H9 (cell line): Measurements from ENCODE around the gene MOB3C. TPM values are rescaled to one million over a fixed set of nuclear protein-coding genes. Genes with fewer than 3 reads are reported as not detected.

Experiments used
- DNase-seq: peaks from one replicate; pipeline ENCODE4 v3.0.0-alpha.2; 2017
- H2AFZ ChIP-seq: one replicate; pipeline ENCODE4 v1.6.1; 2013; ENCODE audit warnings: mild to moderate bottlenecking, low read length, control low read depth, moderate library complexity
- H2AK5ac ChIP-seq: 2 replicates; pipeline ENCODE4 v1.6.1; 2013; ENCODE audit warnings: low read length, control low read depth, mixed read lengths; ENCODE audit not compliant: insufficient read length
- H2BK120ac ChIP-seq: one replicate; pipeline ENCODE4 v1.6.1; 2013; ENCODE audit warnings: low read depth, mild to moderate bottlenecking, low read length, control low read depth, inconsistent platforms; ENCODE audit not compliant: poor library complexity, severe bottlenecking
- H2BK12ac ChIP-seq: 2 replicates; pipeline ENCODE4 v1.6.1; 2013; ENCODE audit warnings: low read length, control low read depth, mixed read lengths, low read depth; ENCODE audit not compliant: insufficient read length
- H2BK15ac ChIP-seq: 2 replicates; pipeline ENCODE4 v1.6.1; 2013; ENCODE audit warnings: low read depth, low read length, control low read depth
- H2BK20ac ChIP-seq: one replicate; pipeline ENCODE4 v1.6.1; 2013; ENCODE audit warnings: low read depth, mild to moderate bottlenecking, low read length, control low read depth, inconsistent platforms; ENCODE audit not compliant: poor library complexity, severe bottlenecking
- H2BK5ac ChIP-seq: 2 replicates; pipeline ENCODE4 v1.6.1; 2013; ENCODE audit warnings: low read length, control low read depth, mixed read lengths; ENCODE audit not compliant: insufficient read length
- H3K14ac ChIP-seq: 2 replicates; pipeline ENCODE4 v1.6.1; 2013; ENCODE audit warnings: low read length, control low read depth; ENCODE audit not compliant: insufficient read depth
- H3K18ac ChIP-seq: 2 replicates; pipeline ENCODE4 v1.6.1; 2013; ENCODE audit warnings: low read depth, mild to moderate bottlenecking, mixed read lengths, low read length, control low read depth; ENCODE audit not compliant: insufficient read length
- H3K23ac ChIP-seq: 2 replicates; pipeline ENCODE4 v1.6.1; 2013; ENCODE audit warnings: low read length, control low read depth, mixed read lengths, low read depth; ENCODE audit not compliant: insufficient read length
- H3K23me2 ChIP-seq: 2 replicates; pipeline ENCODE4 v1.6.1; 2013; ENCODE audit warnings: low read depth, mild to moderate bottlenecking, mixed read lengths, low read length, control low read depth; ENCODE audit not compliant: insufficient read length, poor library complexity, severe bottlenecking
- H3K27ac ChIP-seq: 2 replicates; pipeline ENCODE4 v1.5.1; 2013; ENCODE audit warnings: low read length, control low read depth, mixed read lengths, low read depth; ENCODE audit not compliant: insufficient read length
- H3K27me3 ChIP-seq: 2 replicates; pipeline ENCODE4 v1.6.1; 2013; ENCODE audit warnings: low read length, control low read depth, inconsistent platforms; ENCODE audit not compliant: insufficient read depth
- H3K4ac ChIP-seq: 2 replicates; pipeline ENCODE4 v1.6.1; 2013; ENCODE audit warnings: low read depth, mild to moderate bottlenecking, control low read depth, inconsistent platforms, low read length, moderate library complexity
- H3K4me1 ChIP-seq: 2 replicates; pipeline ENCODE4 v1.6.1; 2013; ENCODE audit warnings: low read length, control low read depth, inconsistent platforms; ENCODE audit not compliant: insufficient read depth
- H3K4me2 ChIP-seq: 2 replicates; pipeline ENCODE4 v1.6.1; 2013; ENCODE audit warnings: low read length, control low read depth, mixed read lengths; ENCODE audit not compliant: insufficient read length, insufficient read depth
- H3K56ac ChIP-seq: 2 replicates; pipeline ENCODE4 v1.6.1; 2013; ENCODE audit warnings: low read depth, mild to moderate bottlenecking, mixed read lengths, low read length, control low read depth; ENCODE audit not compliant: insufficient read length
- H3K79me1 ChIP-seq: 2 replicates; pipeline ENCODE4 v1.6.1; 2013; ENCODE audit warnings: low read depth, mild to moderate bottlenecking, moderate library complexity, low read length, control low read depth, inconsistent platforms; ENCODE audit not compliant: insufficient read depth, poor library complexity, severe bottlenecking
- H3K79me2 ChIP-seq: 2 replicates; pipeline ENCODE4 v1.6.1; 2013; ENCODE audit warnings: low read length, control low read depth, inconsistent platforms; ENCODE audit not compliant: insufficient read depth
- H3K9ac ChIP-seq: 2 replicates; pipeline ENCODE4 v1.6.1; 2013; ENCODE audit warnings: low read length, control low read depth, mixed read lengths; ENCODE audit not compliant: insufficient read length; ENCODE audit errors: extremely low read depth
- H3K9me3 ChIP-seq: one replicate; pipeline ENCODE4 v1.6.1; 2013; ENCODE audit warnings: low read depth, low read length, inconsistent platforms; ENCODE audit not compliant: control insufficient read depth
- H3T11ph ChIP-seq: one replicate; pipeline ENCODE4 v1.6.1; 2013; ENCODE audit warnings: mild to moderate bottlenecking, low read length, control low read depth, inconsistent platforms
- H4K20me1 ChIP-seq: one replicate; pipeline ENCODE4 v1.6.1; 2013; ENCODE audit not compliant: control insufficient read depth, insufficient read length, insufficient read depth
- H4K5ac ChIP-seq: 2 replicates; pipeline ENCODE4 v1.6.1; 2013; ENCODE audit warnings: low read depth, mild to moderate bottlenecking, mixed read lengths, low read length, control low read depth; ENCODE audit not compliant: insufficient read length
- H4K8ac ChIP-seq: replicated peaks from 2 replicates; pipeline ENCODE4 v1.6.1; 2013; ENCODE audit warnings: low read length, control low read depth, mixed read lengths, low read depth; ENCODE audit not compliant: insufficient read length
- H4K91ac ChIP-seq: 2 replicates; pipeline ENCODE4 v1.6.1; 2013; ENCODE audit warnings: low read depth, mild to moderate bottlenecking, moderate library complexity, mixed read lengths, low read length, control low read depth; ENCODE audit not compliant: insufficient read length
- H3K27ac Mint-ChIP-seq, 3 experiments: 2 replicates in 2 of 3; 3 replicates in 1 of 3; pipeline ENCODE4 v1.8.0; 2020 to 2021; ENCODE audit warnings: mixed read lengths in 3 of 3, mild to moderate bottlenecking in 1 of 3, moderate library complexity in 1 of 3
- H3K27me3 Mint-ChIP-seq: 2 replicates; pipeline ENCODE4 v1.8.0; 2021; ENCODE audit warnings: low read depth, mild to moderate bottlenecking, moderate library complexity, mixed read lengths
- H3K36me3 Mint-ChIP-seq, 3 experiments: 2 replicates in 2 of 3; 3 replicates in 1 of 3; pipeline ENCODE4 v1.8.0; 2020 to 2021; ENCODE audit warnings: low read depth in 3 of 3, mixed read lengths in 3 of 3; ENCODE audit not compliant: insufficient read depth in 1 of 3
- H3K4me1 Mint-ChIP-seq, 2 experiments: 2 replicates each; pipeline ENCODE4 v1.8.0; 2020; ENCODE audit warnings: mixed read lengths in 2 of 2
- H3K4me3 Mint-ChIP-seq, 2 experiments: 2 replicates in 1 of 2; 3 replicates in 1 of 2; pipeline ENCODE4 v1.8.0; 2020 to 2021; ENCODE audit warnings: mild to moderate bottlenecking in 2 of 2, mixed read lengths in 2 of 2, moderate library complexity in 1 of 2
- H3K9me3 Mint-ChIP-seq, 2 experiments: 2 replicates in 1 of 2; 3 replicates in 1 of 2; pipeline ENCODE4 v1.8.0; 2020; ENCODE audit warnings: mild to moderate bottlenecking in 2 of 2, mixed read lengths in 2 of 2, moderate library complexity in 1 of 2
- WGBS: extraction: QIAGEN DNeasy Blood & Tissue Kit; methylation state at CpG from one replicate; pipeline ENCODE4 v1.1.7; 2013; ENCODE audit warnings: missing lambda C conversion rate, low lambda C conversion rate, mixed read lengths; ENCODE audit not compliant: insufficient read length; ENCODE audit errors: extremely low coverage; 5-methylcytosine and 5-hydroxymethylcytosine counted together
- total RNA-seq: library from RNA; stranded (reverse); gene quantifications from 2 replicates; pipeline ENCODE4 v1.2.1, GENCODE V29; 2021
- TF ChIP-seq, protein P1 (sequence below): fragments of 200-600 bp; sonication (generic); conservative IDR thresholded peaks from 3 replicates; pipeline ENCODE4 v1.8.0; 2021; ENCODE audit warnings: antibody characterized with exemption, mild to moderate bottlenecking

Gene MOB3C
- total RNA-seq, 1 experiment from 2014 or later, result 3.2 TPM

DNA sequence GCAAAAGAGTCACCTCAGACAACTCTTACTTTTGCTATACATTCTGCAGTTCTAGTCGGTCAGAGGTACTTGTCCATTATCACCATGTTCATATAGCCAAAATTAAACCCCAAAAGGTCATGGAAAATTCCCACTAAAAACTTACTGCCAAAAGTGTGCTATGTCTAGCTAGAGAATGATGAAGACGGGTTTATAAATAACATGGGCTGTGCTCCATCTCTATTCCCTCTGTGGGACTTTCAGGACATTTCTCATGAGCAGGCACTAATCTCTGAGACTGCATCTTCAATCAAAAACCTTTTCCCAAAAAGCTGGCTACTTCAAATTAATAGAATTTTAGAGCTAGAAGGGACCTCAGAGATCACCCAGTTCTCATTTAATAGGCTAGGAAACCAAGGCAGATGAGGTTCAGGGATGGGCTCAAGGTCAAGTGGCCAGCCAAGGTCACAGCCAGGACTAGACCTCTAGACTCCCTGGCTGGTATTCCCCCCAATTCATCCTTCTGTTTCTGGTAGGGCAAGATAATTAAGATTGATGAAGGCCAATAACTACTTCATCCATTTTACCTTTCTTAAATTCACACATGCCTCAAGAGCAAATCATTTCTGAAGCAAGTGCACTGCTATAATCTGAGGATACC is 21.0 kb upstream of the MOB3C start:
- WGBS, result no CpG with 5 or more reads among the region's 2 CpGs
- H3K27ac Mint-ChIP-seq, result peak overlapping the region in 1 of 3 experiments; percentile 20; a peak in 1 of 7 replicates
- no peak for DNase-seq

More for the DNA sequence above, 21.0 kb upstream of the MOB3C start:
- Histone ChIP-seq H2BK5ac (no peak overlapping the region), H2BK15ac (no peak overlapping the region), H4K20me1 (no peaks in the 10 kb centered on the region), H3K23me2 (no peaks in the 10 kb centered on the region), H2BK120ac (no peak overlapping the region), H4K8ac (no peak overlapping the region), H3K18ac (no peak overlapping the region), H2BK20ac (no peak overlapping the region), H4K91ac (no peak overlapping the region), H3K9ac (no peak overlapping the region), H3K27me3 (no peaks in the 10 kb centered on the region), H3K27ac (no peak overlapping the region), H3T11ph (no peak overlapping the region), H3K4me1 (no peaks in the 10 kb centered on the region), H3K4me2 (no peak overlapping the region), H3K79me1 (no peaks in the 10 kb centered on the region), H2AFZ (no peak overlapping the region), H2AK5ac (no peak overlapping the region), H4K5ac (no peak overlapping the region), H3K79me2 (no peaks in the 10 kb centered on the region), H3K56ac (no peak overlapping the region), H2BK12ac (no peak overlapping the region), H3K23ac (no peak overlapping the region), H3K14ac (no peak overlapping the region), H3K9me3 (no peaks in the 10 kb centered on the region), H3K4ac (no peak overlapping the region)
- Mint-ChIP-seq H3K4me1 (no peaks in the 10 kb centered on the region), H3K4me3 (no peak overlapping the region), H3K27me3 (no peaks in the 10 kb centered on the region), H3K9me3 (no peaks in the 10 kb centered on the region), H3K36me3 (peaks cover 2 to 26% (median 25%) of the 10 kb centered on the region in 3 experiments; a peak in 6 of 7 replicates)
- TF ChIP-seq, protein P1, sequence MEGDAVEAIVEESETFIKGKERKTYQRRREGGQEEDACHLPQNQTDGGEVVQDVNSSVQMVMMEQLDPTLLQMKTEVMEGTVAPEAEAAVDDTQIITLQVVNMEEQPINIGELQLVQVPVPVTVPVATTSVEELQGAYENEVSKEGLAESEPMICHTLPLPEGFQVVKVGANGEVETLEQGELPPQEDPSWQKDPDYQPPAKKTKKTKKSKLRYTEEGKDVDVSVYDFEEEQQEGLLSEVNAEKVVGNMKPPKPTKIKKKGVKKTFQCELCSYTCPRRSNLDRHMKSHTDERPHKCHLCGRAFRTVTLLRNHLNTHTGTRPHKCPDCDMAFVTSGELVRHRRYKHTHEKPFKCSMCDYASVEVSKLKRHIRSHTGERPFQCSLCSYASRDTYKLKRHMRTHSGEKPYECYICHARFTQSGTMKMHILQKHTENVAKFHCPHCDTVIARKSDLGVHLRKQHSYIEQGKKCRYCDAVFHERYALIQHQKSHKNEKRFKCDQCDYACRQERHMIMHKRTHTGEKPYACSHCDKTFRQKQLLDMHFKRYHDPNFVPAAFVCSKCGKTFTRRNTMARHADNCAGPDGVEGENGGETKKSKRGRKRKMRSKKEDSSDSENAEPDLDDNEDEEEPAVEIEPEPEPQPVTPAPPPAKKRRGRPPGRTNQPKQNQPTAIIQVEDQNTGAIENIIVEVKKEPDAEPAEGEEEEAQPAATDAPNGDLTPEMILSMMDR, result no peak
